ENCODE measurements around the gene BRICD5. TPM values are rescaled to one million over a fixed set of nuclear protein-coding genes. Genes with fewer than 3 reads are reported as not detected.

BRICD5 gene
- total and polyA plus RNA-seq, 2 of the 13 experiments (the other 11 are each of a cell fraction or from before 2014, with no cell fraction given) = 1.6 to 5.8 TPM

DNA sequence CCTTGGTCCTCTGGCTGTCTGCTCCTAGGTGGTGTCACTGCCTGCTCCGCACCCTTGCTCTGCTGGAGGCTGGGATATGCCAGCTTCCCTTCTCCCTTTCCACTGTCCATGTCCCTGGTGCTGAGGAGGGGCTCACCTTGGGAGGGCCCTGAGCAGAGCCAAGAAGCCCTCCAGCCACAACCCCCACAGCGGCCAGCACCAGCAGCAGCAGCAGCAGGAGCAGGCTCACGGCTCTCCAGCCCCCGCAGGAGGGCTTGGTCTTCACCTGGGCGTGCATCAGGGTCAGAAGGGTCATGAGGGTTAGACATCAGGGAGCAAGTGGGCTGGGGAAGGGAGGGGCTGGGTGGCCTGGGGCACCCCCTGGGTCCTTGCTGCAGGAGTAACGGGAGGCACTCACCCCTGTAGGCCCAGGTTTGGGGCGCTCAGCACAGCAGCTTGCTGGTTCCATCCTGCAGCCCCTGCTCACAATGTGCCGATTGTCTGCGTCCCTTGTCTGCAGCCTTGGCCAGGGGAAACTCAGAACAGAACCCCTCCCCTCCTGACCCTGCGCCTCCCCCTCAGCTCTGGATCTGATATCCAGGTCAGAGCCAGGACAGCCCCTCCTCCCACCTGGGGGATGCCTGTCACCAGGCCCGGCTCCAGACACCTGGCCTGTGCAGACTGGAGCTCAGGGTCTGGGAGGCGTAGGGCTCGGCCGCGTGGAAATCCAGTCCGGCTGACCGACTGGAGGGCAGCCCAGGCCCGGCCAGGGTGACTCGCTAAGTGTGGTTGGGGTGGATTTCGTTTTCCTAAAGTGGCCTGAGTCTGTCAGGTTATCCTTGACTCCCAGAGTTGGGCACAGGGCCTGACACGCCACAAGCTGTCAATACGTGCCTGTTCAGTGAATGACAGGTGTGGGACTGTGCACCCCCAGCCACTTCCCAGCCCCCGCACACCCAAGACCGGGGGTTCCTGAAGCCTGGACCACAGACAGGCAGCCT, at the start of gene BRICD5 (continued):
- peak; percentile 71; the same call in 1 of the 2 replicates for TF ChIP-seq THRA (CRISPR knock-in tag; IDR thresholded peaks at IDR 0.05; ENCODE audit: borderline replicate concordance)
- TF ChIP-seq SP5 (CRISPR knock-in tag; IDR thresholded peaks at IDR 0.05; ENCODE audit: borderline replicate concordance, low read depth) = peak; percentile 77; the same call in 1 of the 2 replicates
- peak; percentile 94 for TF ChIP-seq ZC3H13 (CRISPR knock-in tag; IDR thresholded peaks at IDR 0.05)
- 0 out of 2 replicates have a peak, but pooled peaks have one; percentile 23 for TF ChIP-seq MTA1 (CRISPR knock-in tag; IDR thresholded peaks at IDR 0.05; ENCODE audit: borderline replicate concordance)
- TF ChIP-seq, protein P1, sequence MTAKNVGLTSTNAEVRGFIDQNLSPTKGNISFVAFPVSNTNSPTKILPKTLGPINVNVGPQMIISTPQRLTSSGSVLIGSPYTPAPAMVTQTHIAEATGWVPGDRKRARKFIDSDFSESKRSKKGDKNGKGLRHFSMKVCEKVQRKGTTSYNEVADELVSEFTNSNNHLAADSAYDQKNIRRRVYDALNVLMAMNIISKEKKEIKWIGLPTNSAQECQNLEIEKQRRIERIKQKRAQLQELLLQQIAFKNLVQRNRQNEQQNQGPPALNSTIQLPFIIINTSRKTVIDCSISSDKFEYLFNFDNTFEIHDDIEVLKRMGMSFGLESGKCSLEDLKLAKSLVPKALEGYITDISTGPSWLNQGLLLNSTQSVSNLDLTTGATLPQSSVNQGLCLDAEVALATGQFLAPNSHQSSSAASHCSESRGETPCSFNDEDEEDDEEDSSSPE (CRISPR knock-in tag; IDR thresholded peaks at IDR 0.05) = 0 out of 2 replicates have a peak, but pooled peaks have one; percentile 13
- 0 out of 2 replicates have a peak, but pooled peaks have one; percentile 41 for TF ChIP-seq SRY (CRISPR knock-in tag; IDR thresholded peaks at IDR 0.05)
- TF ChIP-seq ZEB1 (IDR thresholded peaks at IDR 0.05; ENCODE audit: insufficient replicate concordance, low read depth) = no peak
- TF ChIP-seq PHF8 (CRISPR knock-in tag; IDR thresholded peaks at IDR 0.05) = 0 out of 2 replicates have a peak, but pooled peaks have one; percentile 26
- TF ChIP-seq RBM22 (optimal IDR thresholded peaks at IDR 0.05; ENCODE audit: low read length) = peak; percentile 12
- TF ChIP-seq, protein P2, sequence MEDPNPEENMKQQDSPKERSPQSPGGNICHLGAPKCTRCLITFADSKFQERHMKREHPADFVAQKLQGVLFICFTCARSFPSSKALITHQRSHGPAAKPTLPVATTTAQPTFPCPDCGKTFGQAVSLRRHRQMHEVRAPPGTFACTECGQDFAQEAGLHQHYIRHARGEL (CRISPR knock-in tag; IDR thresholded peaks at IDR 0.05) = 0 out of 2 replicates have a peak, but pooled peaks have one; percentile 33
- TF ChIP-seq ZFP90 (CRISPR knock-in tag; IDR thresholded peaks at IDR 0.05; ENCODE audit: borderline replicate concordance) = no peak
- no peak for TF ChIP-seq BHLHE40 (IDR thresholded peaks at IDR 0.05; ENCODE audit: low read length)
- 0 out of 2 replicates have a peak, but pooled peaks have one; percentile 36 for TF ChIP-seq REPIN1 (CRISPR knock-in tag; IDR thresholded peaks at IDR 0.05; ENCODE audit: borderline replicate concordance, low read depth)
- TF ChIP-seq DPF2 (CRISPR knock-in tag; IDR thresholded peaks at IDR 0.05; ENCODE audit: borderline replicate concordance, low read depth) = 0 out of 2 replicates have a peak, but pooled peaks have one; percentile 13
- 0 out of 2 replicates have a peak, but pooled peaks have one; percentile 38 for TF ChIP-seq THAP7 (CRISPR knock-in tag; IDR thresholded peaks at IDR 0.05)
- TF ChIP-seq ELK4 (CRISPR knock-in tag; IDR thresholded peaks at IDR 0.05; ENCODE audit: borderline replicate concordance) = no peak
- TF ChIP-seq, protein P3, sequence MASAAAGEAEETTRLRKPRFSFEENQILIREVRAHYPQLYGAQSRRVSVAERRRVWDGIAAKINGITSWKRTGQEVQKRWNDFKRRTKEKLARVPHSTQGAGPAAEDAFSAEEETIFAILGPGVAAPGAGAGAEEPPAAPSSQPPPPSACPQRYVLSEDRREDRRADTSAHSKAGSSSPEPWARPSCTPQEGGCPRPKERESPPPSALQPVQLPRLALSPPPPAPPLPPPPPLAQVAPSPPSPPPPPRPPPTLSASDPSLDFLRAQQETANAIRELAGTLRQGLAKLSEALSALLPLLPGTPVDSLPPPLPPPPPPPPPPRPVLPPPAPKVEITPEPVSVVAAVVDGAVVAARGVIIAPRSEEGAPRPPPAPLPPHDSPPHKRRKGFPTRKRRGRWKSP (CRISPR knock-in tag; IDR thresholded peaks at IDR 0.05) = no peak
- no peak for TF ChIP-seq ATF1 (CRISPR knock-in tag; IDR thresholded peaks at IDR 0.05)
